Astrocyte (in vitro differentiated cells and primary cell): ENCODE measurements around the gene ZNF414.

Source experiments
- EZH2 ChIP-seq: IDR thresholded peaks from 2 replicates; pipeline ENCODE4 v1.6.1; 2012; ENCODE audit warnings: mild to moderate bottlenecking, low read length, inconsistent platforms; ENCODE audit not compliant: insufficient read depth
- TF ChIP-seq, protein P1 (sequence below): IDR thresholded peaks from 2 replicates; pipeline ENCODE4 v1.5.1; 2011; ENCODE audit warnings: low read depth, mild to moderate bottlenecking, inconsistent platforms, low read length, moderate library complexity; ENCODE audit not compliant: insufficient read depth

DNA sequence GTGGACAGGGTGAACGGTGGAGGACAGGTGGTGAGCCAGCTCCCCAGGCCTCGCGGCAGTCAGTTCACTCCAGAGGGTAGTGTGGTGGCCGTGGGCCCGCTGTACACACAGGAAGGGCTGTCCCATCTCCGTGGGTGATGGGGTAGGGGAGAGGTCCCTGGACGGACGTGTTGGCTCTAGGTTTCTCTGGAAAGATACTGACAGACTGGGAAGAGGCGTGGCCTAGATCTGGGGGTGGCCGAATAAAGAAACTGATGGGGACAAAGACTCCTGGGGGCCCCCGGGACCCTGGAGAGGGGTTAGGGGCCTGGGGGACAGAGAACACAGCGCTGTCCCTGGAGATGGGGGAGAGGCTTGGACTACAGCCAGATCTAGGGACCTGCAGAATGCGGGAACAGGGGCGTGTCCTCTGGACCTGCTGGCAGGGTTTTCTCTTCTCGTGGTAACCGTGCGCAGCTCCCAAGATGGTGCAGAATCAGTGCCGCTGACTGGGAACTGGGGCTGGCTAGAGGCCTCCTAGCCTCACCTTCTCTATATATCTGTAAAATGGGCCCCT lies 7.5 kb downstream of the ZNF414 start:
- TF ChIP-seq, protein P1, sequence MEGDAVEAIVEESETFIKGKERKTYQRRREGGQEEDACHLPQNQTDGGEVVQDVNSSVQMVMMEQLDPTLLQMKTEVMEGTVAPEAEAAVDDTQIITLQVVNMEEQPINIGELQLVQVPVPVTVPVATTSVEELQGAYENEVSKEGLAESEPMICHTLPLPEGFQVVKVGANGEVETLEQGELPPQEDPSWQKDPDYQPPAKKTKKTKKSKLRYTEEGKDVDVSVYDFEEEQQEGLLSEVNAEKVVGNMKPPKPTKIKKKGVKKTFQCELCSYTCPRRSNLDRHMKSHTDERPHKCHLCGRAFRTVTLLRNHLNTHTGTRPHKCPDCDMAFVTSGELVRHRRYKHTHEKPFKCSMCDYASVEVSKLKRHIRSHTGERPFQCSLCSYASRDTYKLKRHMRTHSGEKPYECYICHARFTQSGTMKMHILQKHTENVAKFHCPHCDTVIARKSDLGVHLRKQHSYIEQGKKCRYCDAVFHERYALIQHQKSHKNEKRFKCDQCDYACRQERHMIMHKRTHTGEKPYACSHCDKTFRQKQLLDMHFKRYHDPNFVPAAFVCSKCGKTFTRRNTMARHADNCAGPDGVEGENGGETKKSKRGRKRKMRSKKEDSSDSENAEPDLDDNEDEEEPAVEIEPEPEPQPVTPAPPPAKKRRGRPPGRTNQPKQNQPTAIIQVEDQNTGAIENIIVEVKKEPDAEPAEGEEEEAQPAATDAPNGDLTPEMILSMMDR, result no peak
- TF ChIP-seq EZH2, result no peak
